NCI-H1092 treated with DMSO at 0.1 percent for 48 hours (cell line): Measurements from ENCODE around the gene GPC6.

Experiments used
- DNase-seq: peaks from one replicate; lab custom pipeline; 2025; lab: John Stamatoyannopoulos, UW

GPC6 gene

DNA sequence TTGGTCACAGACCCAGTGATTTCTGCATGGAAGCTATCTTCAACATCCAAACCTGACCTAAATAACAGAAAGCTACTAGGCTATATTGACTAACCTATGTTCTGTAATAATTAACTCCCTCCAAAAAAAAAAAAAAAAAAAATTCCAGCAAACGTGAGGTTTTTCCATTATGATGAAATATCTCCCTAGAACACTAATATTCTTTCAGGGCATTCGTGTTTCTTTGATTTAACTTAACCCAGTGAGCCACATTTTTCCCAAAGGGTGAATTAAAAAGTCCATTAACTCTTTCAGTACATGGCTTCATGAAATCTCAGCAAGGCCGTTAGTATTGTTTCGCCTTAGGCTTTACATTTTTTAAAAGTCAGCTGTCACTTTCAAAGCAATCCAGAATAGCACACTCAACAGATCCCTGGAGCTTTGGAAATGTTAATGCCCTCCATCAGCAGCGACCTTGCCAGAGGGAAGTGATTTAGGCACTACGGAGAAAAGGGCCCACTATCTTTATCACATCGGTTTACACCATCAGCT lies 1077.1 kb downstream of the GPC6 start:
- no peak for DNase-seq

DNA sequence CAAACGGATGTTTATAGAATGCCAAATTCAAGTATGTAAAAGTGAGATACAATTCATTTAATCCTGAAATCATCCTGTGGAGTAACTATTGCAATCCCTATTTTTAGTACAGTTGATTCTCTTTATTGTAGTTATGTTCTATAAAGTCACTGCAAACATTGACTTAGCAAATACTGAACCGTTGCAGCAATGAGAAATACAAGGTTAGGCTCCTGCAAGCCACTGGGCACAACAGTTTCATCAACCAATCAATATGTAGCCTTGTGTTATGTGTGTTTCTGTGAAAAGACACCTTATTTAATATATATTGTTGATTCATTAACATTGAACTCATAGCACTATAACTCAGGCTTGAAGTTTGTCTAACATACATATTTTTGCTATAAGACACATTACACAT lies 1078.4 kb downstream of the GPC6 start:
- DNase-seq = peak; percentile 20

GRCh38 chr13:94305463-94305862 lies 1078.9 kb downstream of the GPC6 start:
- DNase-seq = no peak

DNA sequence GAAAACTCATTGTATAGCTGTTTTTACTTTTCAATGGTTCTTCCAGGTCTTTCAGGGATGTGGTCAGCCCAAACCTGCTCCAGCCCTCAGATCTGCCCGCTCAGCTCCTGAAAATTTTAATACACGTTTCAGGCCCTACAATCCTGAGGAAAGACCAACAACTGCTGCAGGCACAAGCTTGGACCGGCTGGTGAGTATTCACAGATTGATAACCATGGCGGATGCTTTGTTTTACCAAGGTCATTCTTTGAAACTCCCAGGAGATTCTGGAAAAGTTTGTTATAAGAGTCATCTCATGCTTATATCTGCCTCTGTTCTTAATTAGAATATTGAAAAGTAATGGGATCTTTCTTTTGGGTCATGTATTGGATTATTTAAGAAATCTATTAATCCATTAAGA lies 1079.3 kb downstream of the GPC6 start:
- DNase-seq = no peak

DNA sequence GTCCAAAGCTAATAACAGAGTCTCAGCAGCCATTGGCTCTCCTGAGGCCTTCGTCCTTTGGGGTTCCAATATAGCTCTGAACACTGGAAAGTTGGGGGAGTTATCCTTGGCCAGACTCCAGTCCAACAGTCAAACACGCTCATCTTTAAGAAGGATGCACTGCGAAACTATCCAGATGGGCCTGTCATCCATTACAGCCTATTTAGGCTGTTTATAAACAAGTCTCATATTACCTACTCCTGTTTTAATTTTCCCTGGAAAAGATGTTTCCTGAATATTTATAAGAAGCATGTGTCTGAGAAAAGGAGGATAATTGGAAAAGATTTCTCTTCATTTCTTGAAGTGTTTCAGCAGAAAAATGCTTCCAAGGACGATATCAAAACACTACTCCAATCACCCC lies 1082.2 kb downstream of the GPC6 start:
- no peak for DNase-seq

DNA sequence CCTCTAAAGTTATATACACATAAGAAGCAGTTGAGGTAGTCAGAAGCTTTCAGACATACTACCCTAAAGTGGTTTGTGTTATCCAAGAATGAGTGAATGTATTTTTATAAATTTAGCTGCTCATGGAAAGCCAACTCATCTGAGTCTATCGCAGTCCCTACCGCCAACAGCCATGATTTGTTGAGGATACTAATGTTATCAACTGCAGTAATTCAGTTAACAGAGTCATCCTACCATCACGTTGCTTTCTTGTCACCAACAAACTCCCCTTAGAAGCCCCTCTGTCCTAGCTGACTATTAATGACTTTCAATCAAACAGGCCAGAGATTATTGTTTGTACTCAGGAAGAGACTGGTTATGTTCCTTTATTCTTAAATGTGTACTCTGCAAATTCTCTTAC lies 1083.0 kb downstream of the GPC6 start:
- DNase-seq = no peak

DNA sequence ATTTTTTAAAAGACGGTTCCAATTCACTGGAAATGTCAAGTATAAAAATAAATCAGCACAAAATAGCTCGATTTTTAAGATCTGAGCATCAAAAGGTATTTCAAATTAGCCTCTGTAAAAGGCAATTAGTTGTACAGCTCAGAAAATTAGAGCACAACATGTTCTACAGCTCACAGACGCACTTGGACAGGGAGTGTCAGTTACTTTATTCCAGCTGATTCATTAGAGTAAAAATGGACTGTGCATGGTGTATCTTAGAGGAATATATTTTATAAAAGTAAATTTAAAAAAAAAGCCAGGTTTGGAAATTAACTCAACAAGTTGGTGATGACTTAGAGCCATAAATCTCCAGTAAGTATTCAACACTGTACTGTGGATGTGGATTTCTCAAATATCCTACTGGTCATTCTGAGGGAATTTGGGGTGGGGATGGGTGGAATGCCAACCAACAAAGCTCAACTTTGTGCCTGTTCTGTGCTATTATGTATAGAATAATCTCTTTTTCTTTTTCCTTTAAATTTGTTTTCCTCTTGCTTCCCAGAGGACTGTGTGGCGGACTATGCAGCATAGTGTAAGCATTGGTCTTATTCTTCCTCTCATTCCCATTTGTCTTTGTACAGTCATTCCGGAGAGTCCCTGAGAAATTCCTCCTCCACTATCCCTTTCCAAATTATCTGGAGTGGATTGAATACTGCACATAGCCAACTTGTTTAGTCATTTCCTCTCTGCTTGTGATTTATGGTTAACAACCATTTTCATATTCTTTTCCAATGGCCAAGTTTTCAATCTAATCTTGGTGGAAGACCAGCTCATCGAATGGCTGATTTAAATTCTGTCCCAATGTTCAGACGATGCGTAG lies 1083.6 kb downstream of the GPC6 start:
- DNase-seq = no peak

DNA sequence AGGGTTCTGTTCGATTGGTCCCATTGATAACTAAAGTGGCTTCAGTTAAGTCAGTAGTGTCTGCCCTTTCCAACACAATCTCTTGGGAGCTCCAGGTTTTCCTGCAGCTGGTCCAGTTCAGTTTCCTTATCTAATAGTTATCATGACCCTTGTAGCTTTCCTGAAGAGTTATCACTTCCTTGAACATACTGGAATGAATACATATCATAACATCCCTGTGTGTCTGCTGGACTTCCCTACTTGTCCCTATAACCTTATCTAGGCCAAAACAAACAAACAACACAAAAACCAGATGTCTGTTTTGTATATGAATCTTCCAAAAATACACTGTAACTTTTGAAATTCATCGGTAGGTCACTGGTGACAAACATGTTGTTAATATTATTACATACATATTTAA lies 1085.3 kb downstream of the GPC6 start:
- DNase-seq = peak; percentile 32

DNA sequence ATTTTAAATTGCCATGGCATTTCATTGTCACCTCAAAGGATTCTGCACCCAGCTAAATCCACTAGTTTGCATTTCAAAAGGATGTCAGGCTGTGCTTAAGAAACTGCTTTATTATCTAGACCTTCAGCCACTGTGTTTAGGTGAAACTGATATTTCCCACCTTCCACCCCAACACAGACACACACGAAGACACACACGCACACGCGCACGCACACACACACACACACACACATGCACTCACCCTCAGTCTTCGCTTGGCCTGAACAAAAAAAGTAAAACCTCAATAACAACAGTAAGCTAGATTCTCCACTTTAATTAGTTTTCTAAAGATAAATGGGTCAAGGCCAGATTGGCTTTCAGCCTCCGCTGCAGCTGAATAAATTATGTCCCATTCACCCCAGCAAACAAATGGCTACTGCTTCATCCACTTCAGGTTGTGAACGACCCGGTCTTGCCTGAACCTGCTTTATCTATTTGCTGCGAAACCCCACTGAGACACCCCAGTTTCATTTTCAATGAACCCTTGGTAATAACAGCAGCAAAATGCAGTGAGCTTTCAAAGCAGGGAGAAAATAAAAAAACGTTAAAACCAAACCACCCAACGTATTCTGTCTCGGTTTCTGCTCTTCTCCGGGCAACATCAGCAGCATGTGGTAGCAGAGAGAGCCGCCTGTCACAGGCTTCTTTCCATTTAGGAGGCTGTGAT lies 1086.1 kb downstream of the GPC6 start:
- peak; percentile 91 for DNase-seq

- peak; percentile 79 for DNase-seq
Measured at GRCh38 chr13:94313321-94313910, 1086.8 kb downstream of the GPC6 start.

- no peak for DNase-seq
Measured at GRCh38 chr13:94313926-94314325, 1087.3 kb downstream of the GPC6 start.

- no peak for DNase-seq
Measured at GRCh38 chr13:94315188-94315587, 1088.6 kb downstream of the GPC6 start.

GRCh38 chr13:94317063-94317491 lies 1090.5 kb downstream of the GPC6 start:
- DNase-seq = no peak

GRCh38 chr13:94318418-94318817 lies 1091.8 kb downstream of the GPC6 start:
- DNase-seq = no peak

GRCh38 chr13:94319501-94319900 lies 1092.9 kb downstream of the GPC6 start:
- no peak for DNase-seq

- DNase-seq = no peak
Measured at GRCh38 chr13:94322925-94323763, 1096.5 kb downstream of the GPC6 start.

DNA sequence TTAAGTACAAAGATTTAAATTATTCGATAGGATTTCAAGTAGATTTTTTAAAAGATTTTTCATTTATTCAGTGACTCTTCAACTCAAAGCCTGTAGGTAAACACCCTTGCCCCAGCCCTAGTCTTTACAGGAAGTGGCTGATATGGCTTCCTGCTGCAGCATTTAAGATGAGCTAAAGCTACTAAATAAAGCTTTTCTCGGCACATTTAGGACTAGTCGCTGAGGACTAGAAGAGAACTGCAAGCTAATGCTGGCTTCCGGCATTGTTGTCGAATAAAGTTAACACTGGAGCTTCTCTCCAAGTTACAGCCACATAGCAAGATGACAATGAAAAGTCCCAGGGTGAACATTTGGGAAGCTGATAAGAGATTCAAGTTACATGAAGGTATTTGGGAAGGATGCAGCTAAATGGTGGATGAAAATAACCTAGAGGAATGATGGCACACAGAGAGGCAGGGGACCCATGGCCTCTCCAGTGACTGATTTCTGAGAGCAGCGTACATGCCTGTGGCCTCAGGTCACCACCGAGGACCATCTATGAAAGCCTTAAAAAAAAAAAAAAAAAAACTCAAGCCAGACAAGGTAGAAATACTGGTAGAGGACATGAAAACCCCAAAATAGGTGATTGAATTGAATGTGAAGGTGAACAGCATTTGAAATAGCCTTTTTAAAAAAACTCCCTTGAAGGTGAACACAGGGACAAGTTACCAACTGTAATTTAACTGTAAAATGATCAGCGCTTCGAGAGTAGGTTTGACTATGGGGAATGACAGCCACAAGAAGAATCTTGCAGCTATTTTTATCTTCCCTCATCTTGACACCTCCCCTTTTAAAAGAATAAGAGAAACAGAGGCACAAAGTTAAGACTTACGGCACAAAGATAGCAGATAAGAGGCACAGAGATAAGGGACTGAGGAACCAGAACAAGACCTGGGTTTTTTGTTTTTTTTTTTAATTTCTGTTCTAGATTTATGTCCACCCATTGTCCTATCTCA lies 1097.5 kb downstream of the GPC6 start:
- no peak for DNase-seq

- DNase-seq = no peak
Measured at GRCh38 chr13:94324767-94325540, 1098.3 kb downstream of the GPC6 start.

- DNase-seq = no peak
Measured at GRCh38 chr13:94325650-94326049, 1099.0 kb downstream of the GPC6 start.

GRCh38 chr13:94327318-94327717 lies 1100.7 kb downstream of the GPC6 start:
- DNase-seq = no peak
